ENCODE data around the gene ALG11. TPM values are rescaled to one million over a fixed set of nuclear protein-coding genes. Genes with fewer than 3 reads are reported as not detected.

The ALG11 gene
- total and polyA plus RNA-seq, 2 experiments from 2014 or later = 36.9 to 40.1 TPM

DNA sequence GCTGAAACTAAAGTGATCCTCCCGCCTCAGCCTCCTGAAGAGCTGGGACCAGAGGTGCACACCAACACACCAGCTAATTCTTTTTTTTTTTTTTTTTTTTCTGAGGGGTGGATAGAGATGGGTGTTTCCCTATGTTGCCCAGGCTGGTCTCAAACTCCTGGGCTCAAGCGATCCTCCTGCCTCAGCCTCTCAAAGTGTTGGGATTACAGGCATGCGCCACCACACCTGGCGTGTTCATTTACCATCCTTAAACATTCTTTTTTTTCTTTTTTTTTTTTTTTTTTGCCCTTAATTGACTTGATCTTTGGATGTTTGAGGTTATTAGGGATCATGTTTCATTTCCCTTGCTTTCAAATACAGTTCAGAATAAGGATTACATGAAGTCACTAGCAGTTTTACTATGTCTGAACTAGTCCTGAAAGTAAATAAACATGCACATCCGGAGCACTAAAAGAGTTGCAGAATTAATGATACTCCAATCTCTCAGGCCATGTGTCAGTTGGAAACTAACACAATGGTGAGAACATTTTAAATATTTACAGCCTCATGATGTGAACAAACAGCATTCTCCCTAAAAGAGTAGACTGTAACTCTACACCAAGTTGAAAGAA, 22.5 kb downstream of the ALG11 start:
- DNase-seq (ENCODE audit: low spot score) (no peak), ATAC-seq (no peak)
- H3K36me3 ChIP-seq (ENCODE audit: insufficient read depth) = no peaks in the 10 kb centered on the region
- peaks cover 12% of the 10 kb centered on the region; the same call in 2 of the 3 replicates for H3K9me3 Mint-ChIP-seq
- H3K79me2 ChIP-seq (replicated peaks; ENCODE audit: insufficient read depth) = no peaks in the 10 kb centered on the region
- no peaks in the 10 kb centered on the region for H3K4me1 ChIP-seq (ENCODE audit: insufficient read depth)
- no peaks in the 10 kb centered on the region for H3K9me2 ChIP-seq (ENCODE audit: insufficient read depth)
- no peaks in the 10 kb centered on the region for H3F3A ChIP-seq (replicated peaks; ENCODE audit: low read depth)
- H3K4me1 Mint-ChIP-seq = peaks cover 3% of the 10 kb centered on the region; the same call in 1 of the 3 replicates
- H3K27me3 Mint-ChIP-seq (ENCODE audit: insufficient read depth, low read depth, poor library complexity) = peaks cover 4% of the 10 kb centered on the region
- no peak overlapping the region for H3K27ac ChIP-seq (ENCODE audit: low read depth)
- H3K4me3 Mint-ChIP-seq = no peak overlapping the region
- no peak overlapping the region for H2AFZ ChIP-seq
- TF ChIP-seq POLR2AphosphoS5 (IDR thresholded peaks at IDR 0.05; ENCODE audit: low read depth) (no peak), ZNF331 (CRISPR knock-in tag; IDR thresholded peaks at IDR 0.05; ENCODE audit: low read depth) (no peak), STAT1 (IDR thresholded peaks at IDR 0.05; ENCODE audit: unreplicated experiment) (no peak), EZH2phosphoT487 (IDR thresholded peaks at IDR 0.05; ENCODE audit: unreplicated experiment) (no peak), CREB1 (CRISPR knock-in tag; IDR thresholded peaks at IDR 0.05; ENCODE audit: low read depth) (no peak), NANOG (IDR thresholded peaks at IDR 0.05; ENCODE audit: borderline replicate concordance) (no peak), JUNB (IDR thresholded peaks at IDR 0.05; ENCODE audit: unreplicated experiment) (no peak), EZH2 (IDR thresholded peaks at IDR 0.05; ENCODE audit: low read depth, unreplicated experiment) (no peak), ZNF114 (CRISPR knock-in tag; IDR thresholded peaks at IDR 0.05) (no peak)
- TF ChIP-seq, protein P1, sequence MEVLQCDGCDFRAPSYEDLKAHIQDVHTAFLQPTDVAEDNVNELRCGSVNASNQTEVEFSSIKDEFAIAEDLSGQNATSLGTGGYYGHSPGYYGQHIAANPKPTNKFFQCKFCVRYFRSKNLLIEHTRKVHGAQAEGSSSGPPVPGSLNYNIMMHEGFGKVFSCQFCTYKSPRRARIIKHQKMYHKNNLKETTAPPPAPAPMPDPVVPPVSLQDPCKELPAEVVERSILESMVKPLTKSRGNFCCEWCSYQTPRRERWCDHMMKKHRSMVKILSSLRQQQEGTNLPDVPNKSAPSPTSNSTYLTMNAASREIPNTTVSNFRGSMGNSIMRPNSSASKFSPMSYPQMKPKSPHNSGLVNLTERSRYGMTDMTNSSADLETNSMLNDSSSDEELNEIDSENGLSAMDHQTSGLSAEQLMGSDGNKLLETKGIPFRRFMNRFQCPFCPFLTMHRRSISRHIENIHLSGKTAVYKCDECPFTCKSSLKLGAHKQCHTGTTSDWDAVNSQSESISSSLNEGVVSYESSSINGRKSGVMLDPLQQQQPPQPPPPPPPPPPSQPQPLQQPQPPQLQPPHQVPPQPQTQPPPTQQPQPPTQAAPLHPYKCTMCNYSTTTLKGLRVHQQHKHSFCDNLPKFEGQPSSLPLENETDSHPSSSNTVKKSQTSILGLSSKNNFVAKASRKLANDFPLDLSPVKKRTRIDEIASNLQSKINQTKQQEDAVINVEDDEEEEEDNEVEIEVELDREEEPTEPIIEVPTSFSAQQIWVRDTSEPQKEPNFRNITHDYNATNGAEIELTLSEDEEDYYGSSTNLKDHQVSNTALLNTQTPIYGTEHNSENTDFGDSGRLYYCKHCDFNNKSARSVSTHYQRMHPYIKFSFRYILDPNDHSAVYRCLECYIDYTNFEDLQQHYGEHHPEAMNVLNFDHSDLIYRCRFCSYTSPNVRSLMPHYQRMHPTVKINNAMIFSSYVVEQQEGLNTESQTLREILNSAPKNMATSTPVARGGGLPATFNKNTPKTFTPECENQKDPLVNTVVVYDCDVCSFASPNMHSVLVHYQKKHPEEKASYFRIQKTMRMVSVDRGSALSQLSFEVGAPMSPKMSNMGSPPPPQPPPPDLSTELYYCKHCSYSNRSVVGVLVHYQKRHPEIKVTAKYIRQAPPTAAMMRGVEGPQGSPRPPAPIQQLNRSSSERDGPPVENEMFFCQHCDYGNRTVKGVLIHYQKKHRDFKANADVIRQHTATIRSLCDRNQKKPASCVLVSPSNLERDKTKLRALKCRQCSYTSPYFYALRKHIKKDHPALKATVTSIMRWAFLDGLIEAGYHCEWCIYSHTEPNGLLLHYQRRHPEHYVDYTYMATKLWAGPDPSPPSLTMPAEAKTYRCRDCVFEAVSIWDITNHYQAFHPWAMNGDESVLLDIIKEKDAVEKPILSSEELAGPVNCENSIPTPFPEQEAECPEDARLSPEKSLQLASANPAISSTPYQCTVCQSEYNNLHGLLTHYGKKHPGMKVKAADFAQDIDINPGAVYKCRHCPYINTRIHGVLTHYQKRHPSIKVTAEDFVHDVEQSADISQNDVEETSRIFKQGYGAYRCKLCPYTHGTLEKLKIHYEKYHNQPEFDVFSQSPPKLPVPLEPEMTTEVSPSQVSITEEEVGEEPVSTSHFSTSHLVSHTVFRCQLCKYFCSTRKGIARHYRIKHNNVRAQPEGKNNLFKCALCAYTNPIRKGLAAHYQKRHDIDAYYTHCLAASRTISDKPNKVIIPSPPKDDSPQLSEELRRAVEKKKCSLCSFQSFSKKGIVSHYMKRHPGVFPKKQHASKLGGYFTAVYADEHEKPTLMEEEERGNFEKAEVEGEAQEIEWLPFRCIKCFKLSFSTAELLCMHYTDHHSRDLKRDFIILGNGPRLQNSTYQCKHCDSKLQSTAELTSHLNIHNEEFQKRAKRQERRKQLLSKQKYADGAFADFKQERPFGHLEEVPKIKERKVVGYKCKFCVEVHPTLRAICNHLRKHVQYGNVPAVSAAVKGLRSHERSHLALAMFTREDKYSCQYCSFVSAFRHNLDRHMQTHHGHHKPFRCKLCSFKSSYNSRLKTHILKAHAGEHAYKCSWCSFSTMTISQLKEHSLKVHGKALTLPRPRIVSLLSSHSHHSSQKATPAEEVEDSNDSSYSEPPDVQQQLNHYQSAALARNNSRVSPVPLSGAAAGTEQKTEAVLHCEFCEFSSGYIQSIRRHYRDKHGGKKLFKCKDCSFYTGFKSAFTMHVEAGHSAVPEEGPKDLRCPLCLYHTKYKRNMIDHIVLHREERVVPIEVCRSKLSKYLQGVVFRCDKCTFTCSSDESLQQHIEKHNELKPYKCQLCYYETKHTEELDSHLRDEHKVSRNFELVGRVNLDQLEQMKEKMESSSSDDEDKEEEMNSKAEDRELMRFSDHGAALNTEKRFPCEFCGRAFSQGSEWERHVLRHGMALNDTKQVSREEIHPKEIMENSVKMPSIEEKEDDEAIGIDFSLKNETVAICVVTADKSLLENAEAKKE (CRISPR knock-in tag; IDR thresholded peaks at IDR 0.05) = no peak
- TF ChIP-seq, protein P2, sequence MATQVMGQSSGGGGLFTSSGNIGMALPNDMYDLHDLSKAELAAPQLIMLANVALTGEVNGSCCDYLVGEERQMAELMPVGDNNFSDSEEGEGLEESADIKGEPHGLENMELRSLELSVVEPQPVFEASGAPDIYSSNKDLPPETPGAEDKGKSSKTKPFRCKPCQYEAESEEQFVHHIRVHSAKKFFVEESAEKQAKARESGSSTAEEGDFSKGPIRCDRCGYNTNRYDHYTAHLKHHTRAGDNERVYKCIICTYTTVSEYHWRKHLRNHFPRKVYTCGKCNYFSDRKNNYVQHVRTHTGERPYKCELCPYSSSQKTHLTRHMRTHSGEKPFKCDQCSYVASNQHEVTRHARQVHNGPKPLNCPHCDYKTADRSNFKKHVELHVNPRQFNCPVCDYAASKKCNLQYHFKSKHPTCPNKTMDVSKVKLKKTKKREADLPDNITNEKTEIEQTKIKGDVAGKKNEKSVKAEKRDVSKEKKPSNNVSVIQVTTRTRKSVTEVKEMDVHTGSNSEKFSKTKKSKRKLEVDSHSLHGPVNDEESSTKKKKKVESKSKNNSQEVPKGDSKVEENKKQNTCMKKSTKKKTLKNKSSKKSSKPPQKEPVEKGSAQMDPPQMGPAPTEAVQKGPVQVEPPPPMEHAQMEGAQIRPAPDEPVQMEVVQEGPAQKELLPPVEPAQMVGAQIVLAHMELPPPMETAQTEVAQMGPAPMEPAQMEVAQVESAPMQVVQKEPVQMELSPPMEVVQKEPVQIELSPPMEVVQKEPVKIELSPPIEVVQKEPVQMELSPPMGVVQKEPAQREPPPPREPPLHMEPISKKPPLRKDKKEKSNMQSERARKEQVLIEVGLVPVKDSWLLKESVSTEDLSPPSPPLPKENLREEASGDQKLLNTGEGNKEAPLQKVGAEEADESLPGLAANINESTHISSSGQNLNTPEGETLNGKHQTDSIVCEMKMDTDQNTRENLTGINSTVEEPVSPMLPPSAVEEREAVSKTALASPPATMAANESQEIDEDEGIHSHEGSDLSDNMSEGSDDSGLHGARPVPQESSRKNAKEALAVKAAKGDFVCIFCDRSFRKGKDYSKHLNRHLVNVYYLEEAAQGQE (IDR thresholded peaks at IDR 0.05; ENCODE audit: unreplicated experiment) = no peak
- TF ChIP-seq, protein P3, sequence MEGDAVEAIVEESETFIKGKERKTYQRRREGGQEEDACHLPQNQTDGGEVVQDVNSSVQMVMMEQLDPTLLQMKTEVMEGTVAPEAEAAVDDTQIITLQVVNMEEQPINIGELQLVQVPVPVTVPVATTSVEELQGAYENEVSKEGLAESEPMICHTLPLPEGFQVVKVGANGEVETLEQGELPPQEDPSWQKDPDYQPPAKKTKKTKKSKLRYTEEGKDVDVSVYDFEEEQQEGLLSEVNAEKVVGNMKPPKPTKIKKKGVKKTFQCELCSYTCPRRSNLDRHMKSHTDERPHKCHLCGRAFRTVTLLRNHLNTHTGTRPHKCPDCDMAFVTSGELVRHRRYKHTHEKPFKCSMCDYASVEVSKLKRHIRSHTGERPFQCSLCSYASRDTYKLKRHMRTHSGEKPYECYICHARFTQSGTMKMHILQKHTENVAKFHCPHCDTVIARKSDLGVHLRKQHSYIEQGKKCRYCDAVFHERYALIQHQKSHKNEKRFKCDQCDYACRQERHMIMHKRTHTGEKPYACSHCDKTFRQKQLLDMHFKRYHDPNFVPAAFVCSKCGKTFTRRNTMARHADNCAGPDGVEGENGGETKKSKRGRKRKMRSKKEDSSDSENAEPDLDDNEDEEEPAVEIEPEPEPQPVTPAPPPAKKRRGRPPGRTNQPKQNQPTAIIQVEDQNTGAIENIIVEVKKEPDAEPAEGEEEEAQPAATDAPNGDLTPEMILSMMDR (conservative IDR thresholded peaks at IDR 0.05; ENCODE audit: low read depth in 2 of 2) = no peak
- TF ChIP-seq, protein P4, sequence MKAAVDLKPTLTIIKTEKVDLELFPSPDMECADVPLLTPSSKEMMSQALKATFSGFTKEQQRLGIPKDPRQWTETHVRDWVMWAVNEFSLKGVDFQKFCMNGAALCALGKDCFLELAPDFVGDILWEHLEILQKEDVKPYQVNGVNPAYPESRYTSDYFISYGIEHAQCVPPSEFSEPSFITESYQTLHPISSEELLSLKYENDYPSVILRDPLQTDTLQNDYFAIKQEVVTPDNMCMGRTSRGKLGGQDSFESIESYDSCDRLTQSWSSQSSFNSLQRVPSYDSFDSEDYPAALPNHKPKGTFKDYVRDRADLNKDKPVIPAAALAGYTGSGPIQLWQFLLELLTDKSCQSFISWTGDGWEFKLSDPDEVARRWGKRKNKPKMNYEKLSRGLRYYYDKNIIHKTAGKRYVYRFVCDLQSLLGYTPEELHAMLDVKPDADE (IDR thresholded peaks at IDR 0.05) = no peak
- H3K36me3 Mint-ChIP-seq (ENCODE audit: low read depth) = peaks cover 14% of the 10 kb centered on the region
- no peak overlapping the region for H3K27ac Mint-ChIP-seq
- no peaks in the 10 kb centered on the region for H3K27me3 ChIP-seq (ENCODE audit: insufficient read depth)
- H4K20me1 ChIP-seq (replicated peaks; ENCODE audit: insufficient read depth) = no peaks in the 10 kb centered on the region
- H3K4me3 ChIP-seq = no peak overlapping the region
- no peak overlapping the region for H3K4me2 ChIP-seq
